Heart left ventricle (tissue), 16 donors: ENCODE results near the gene EXO5. TPM values are rescaled to one million over a fixed set of nuclear protein-coding genes. Genes with fewer than 3 reads are reported as not detected.

Experiments used
- ATAC-seq, 4 donors: fragments of 200-7000 bp; cut with Tn5 transposase; one replicate each; pipeline ENCODE4 v1.9.1; 2020 to 2022; ENCODE audit warnings: moderate library complexity in 4 of 4, mild to moderate bottlenecking in 3 of 4, moderate number of reproducible peaks in 1 of 4
- DNase-seq, 5 donors: peaks; one replicate each; pipeline ENCODE4 v3.0.0-alpha.2; 2020
- H3K27ac ChIP-seq, 12 donors: fragments of 200-600 bp; sonication (generic) in 4 of 12; one replicate each; pipeline versions ENCODE4 v1.5.0 to v1.8.0; 2016 to 2022; ENCODE audit warnings: mild to moderate bottlenecking in 2 of 12
- H3K27me3 ChIP-seq, 9 donors: fragments of 200-600 bp; sonication (generic) in 2 of 9; one replicate each; pipeline versions ENCODE4 v1.5.1 to v1.8.0; 2016 to 2022; ENCODE audit warnings: mild to moderate bottlenecking in 3 of 9
- H3K36me3 ChIP-seq, 9 donors: fragments of 200-600 bp; sonication (generic) in 2 of 9; one replicate each; pipeline versions ENCODE4 v1.5.0 to v1.8.0; 2018 to 2022; ENCODE audit warnings: mild to moderate bottlenecking in 2 of 9
- H3K4me1 ChIP-seq, 12 donors: fragments of 200-600 bp; sonication (generic) in 4 of 12; one replicate each; pipeline versions ENCODE4 v1.5.0 to v1.8.0; 2016 to 2022; ENCODE audit warnings: mild to moderate bottlenecking in 3 of 12
- H3K4me3 ChIP-seq, 12 donors: fragments of 200-600 bp; sonication (generic) in 4 of 12; one replicate each; pipeline versions ENCODE4 v1.5.0 to v1.8.0; 2017 to 2022; ENCODE audit warnings: mild to moderate bottlenecking in 9 of 12, moderate library complexity in 4 of 12
- H3K9me3 ChIP-seq, 12 donors: fragments of 200-600 bp; sonication (generic) in 4 of 12; one replicate each; pipeline versions ENCODE4 v1.5.0 to v1.8.0; 2016 to 2022; ENCODE audit warnings: mild to moderate bottlenecking in 1 of 12
- CTCF ChIP-seq, 12 donors: fragments of 200-600 bp; sonication (generic) in 4 of 12; IDR thresholded peaks; one replicate each; pipeline versions ENCODE4 v1.5.0 to v1.8.0; 2018 to 2022; ENCODE audit warnings: antibody characterized with exemption in 12 of 12, mild to moderate bottlenecking in 5 of 12
- POLR2A ChIP-seq, 2 donors: fragments of 450-650 bp; IDR thresholded peaks; one replicate each; pipeline ENCODE4 v1.6.1; 2017; ENCODE audit warnings: antibody characterized with exemption in 2 of 2, mild to moderate bottlenecking in 2 of 2, moderate library complexity in 2 of 2
- WGBS, 4 donors: extraction: QIAGEN DNeasy Blood & Tissue Kit in 2 of 4; methylation state at CpG; one replicate each; pipeline versions ENCODE4 v1.1.5 to v1.1.7; 2013 to 2018; 5-methylcytosine and 5-hydroxymethylcytosine counted together
- intact Hi-C, 10 donors: fragments of 100-400 bp; cut with DNase I; formaldehyde crosslinking; loops; one replicate each; pipeline versions ENCODE4 v1.11.1 to v1.14.2; 2022
- polyA plus RNA-seq, 2 donors: library from polyadenylated mRNA; stranded (reverse); fragments of 200-250 nt; gene quantifications; one replicate each; pipeline ENCODE4 v1.2.3, GENCODE V29; 2013
- total RNA-seq, 9 donors: library from RNA; depleted of rRNA in 2 of 9; stranded (reverse); fragments of >200 nt in 2 of 9; fragmentation: NEBNext Ultra II Directional in 3 of 9; extraction: Animal tissue kit (Norgen Biotek cat#: 25700) in 3 of 9; gene quantifications; one replicate each; pipeline versions ENCODE4 v1.1.0 to v1.2.4, GENCODE V29; 2016 to 2023
- donor health status: ischemic (EF 13 %, LVEDD 7.1; RV severe dilation, severe dysfunction).
- donor health status: healthy with polysubstance abuse.
- donor health status: DM: no; HTN: yes; CAD: no.
- donor health status: DM: no; HTN: no; CAD: no.
- donor health status: ischemic (EF 25% LVEDD 6.9; RV normal size, moderate dysfunction).
- donor health status: ischemic (EF 25% LVEDD 5.7; RV mildly dilated, moderate dysfunction).
- donor health status: healthy.
- donor health status: DM: yes; HTN: yes; CAD: no.
- donor health status: ischemic (EF 35%, LVEDD 5.7; RV mildly dilated, moderate dysfunction).
- donor health status: nonischemic (EF 11% LVEDD 7.7; RV severe dilation, severe dysfunction).
- donor health status: DM: yes; HTN: yes; CAD: no.
- donor health status: PGD.
- donor health status: ischemic (EF 29% LVEDD 5.4; RV normal size, mild dysfunction).
- donor health status: nonischemic (EF 23%, LVEDD 6.1; RV moderate dilation, normal function).

The EXO5 gene
- total and polyA plus RNA-seq, 11 donors = 1.7 to 6.4 (median 5.1) TPM

DNA sequence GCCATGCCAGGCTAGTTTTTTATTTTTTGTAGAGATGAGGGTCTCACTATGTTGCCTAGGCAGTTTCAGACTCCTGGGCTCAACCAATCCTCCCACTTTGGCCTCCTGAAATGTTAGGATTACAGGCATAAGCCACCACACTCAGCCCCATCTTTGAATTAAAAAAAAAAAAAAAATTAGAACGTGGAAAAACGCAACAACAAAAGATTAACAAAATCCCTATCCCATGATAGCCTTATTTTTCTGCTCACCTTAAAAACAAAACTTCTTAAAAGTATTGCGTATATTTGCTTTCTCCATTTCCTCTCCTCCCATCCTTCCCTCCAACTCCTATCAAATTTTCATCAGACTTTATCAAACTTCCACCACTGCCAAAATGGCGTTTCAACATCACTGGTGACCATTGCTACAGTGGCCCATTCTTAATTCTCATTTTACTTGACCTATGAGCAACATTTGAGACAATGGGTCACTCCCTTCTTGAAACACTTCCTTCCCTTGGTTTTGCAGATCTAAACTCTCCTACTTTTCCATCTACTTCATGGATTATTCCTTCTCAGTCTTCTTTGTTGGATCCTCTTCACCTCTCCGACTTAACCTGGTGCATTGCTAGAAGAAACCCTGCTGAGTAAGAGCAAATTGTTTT, 22.3 kb downstream of the EXO5 start:
- no peaks in the 10 kb centered on the region for H3K27me3 ChIP-seq
- H3K27ac ChIP-seq = peak overlapping the region; percentile 71 to 94 (median 86)
- no peak for DNase-seq
- peaks cover 0 to 13% (median 0%) of the 10 kb centered on the region in 9 donors for H3K36me3 ChIP-seq
- no peak for TF ChIP-seq CTCF (IDR thresholded peaks at IDR 0.05)
- TF ChIP-seq POLR2A (IDR thresholded peaks at IDR 0.05) = no peak
- peak overlapping the region; percentile 35 to 89 (median 72) for H3K4me3 ChIP-seq
- H3K9me3 ChIP-seq = peaks cover 0 to 5% (median 0%) of the 10 kb centered on the region in 12 donors
- peaks cover 0 to 22% (median 10%) of the 10 kb centered on the region in 12 donors for H3K4me1 ChIP-seq
- peak in 2 of 4 donors; percentile 14 to 17 for ATAC-seq
- intact Hi-C loops = no loop called here
- 24 to 37% (median 27%) methylated on average over 5 of the region's 5 CpGs for WGBS, 4 donors

GRCh38 chr1:40531381-40532061, 23.0 kb downstream of the EXO5 start, which contains the start of gene ZNF684:
ZNF684 (plus strand) TSS chr1:40531637; CDS start chr1:40533167, 1,530 bp downstream.
- Histone ChIP-seq H3K9me3 (no peaks in the 10 kb centered on the region), H3K27ac (peak within 1 kb of the TSS; percentile 71 to 94 (median 86)), H3K4me3 (peak within 1 kb of the TSS; percentile 35 to 89 (median 72)), H3K36me3 (peaks cover 0 to 13% (median 0%) of the 10 kb centered on the region in 9 donors), H3K27me3 (no peaks in the 10 kb centered on the region), H3K4me1 (peaks cover 0 to 22% (median 10%) of the 10 kb centered on the region in 12 donors)
- no peak for TF ChIP-seq CTCF (IDR thresholded peaks at IDR 0.05)
- TF ChIP-seq POLR2A (IDR thresholded peaks at IDR 0.05) = peak in 1 of 2 donors; percentile 56
- WGBS, 4 donors = 0% methylated on average over 25 to 35 of the region's 35 CpGs
- DNase-seq (peak; percentile 86 to 94 (median 90)), ATAC-seq (peak; percentile 98 to 100 (median 100))
- intact Hi-C loops = no loop called here

DNA sequence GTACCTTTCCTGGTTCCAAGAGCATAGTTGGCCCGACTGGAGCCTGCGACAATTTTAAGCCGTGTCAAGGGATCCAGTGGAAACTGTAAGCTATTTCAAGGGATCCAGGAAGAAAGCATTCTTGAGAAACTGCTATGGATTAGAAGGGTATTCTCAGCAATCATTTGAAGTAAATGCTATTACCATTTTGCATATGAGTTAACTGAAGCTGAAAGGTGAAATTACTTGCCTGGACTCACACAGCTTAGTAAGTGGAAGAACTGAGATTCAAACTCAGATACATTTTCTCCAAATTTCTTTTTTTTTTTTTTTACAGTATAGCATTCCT, 23.5 kb downstream of the EXO5 start:
- Histone ChIP-seq H3K4me3 (peak overlapping the region; percentile 35 to 89 (median 72)), H3K27ac (peak overlapping the region; percentile 71 to 94 (median 86)), H3K4me1 (peaks cover 0 to 22% (median 10%) of the 10 kb centered on the region in 12 donors), H3K36me3 (peaks cover 0 to 13% (median 0%) of the 10 kb centered on the region in 9 donors), H3K27me3 (no peaks in the 10 kb centered on the region), H3K9me3 (peaks cover 0 to 2% (median 0%) of the 10 kb centered on the region in 12 donors)
- DNase-seq = no peak
- WGBS, 4 donors = 0 to 3% (median 1%) methylated on average over 3 of the region's 3 CpGs
- no peak for TF ChIP-seq POLR2A (IDR thresholded peaks at IDR 0.05)
- TF ChIP-seq CTCF (IDR thresholded peaks at IDR 0.05) = no peak
- ATAC-seq = no peak
- intact Hi-C loops = no loop called here

GRCh38 chr1:40532844-40533424, 24.4 kb downstream of the EXO5 start:
- Histone ChIP-seq H3K27ac (peak overlapping the region in 2 of 12 donors; percentile 84 to 86), H3K4me1 (peaks cover 0 to 22% (median 10%) of the 10 kb centered on the region in 12 donors), H3K27me3 (no peaks in the 10 kb centered on the region), H3K9me3 (peaks cover 0 to 10% (median 0%) of the 10 kb centered on the region in 12 donors), H3K36me3 (peaks cover 0 to 14% (median 3%) of the 10 kb centered on the region in 9 donors), H3K4me3 (peak overlapping the region in 6 of 12 donors; percentile 58 to 89 (median 77))
- intact Hi-C loops = no loop called here
- ATAC-seq (peak in 1 of 4 donors; percentile 34), DNase-seq (no peak)
- TF ChIP-seq POLR2A (IDR thresholded peaks at IDR 0.05) (no peak), CTCF (IDR thresholded peaks at IDR 0.05) (peak; percentile 30 to 65 (median 45))
